Activated T-cell treated with anti-CD3 and anti-CD28 coated beads, Interleukin-2, amount 50 U/mL, for 4 hours (primary cell): Measurements from ENCODE around the gene UBE2E1. TPM values are rescaled to one million over a fixed set of nuclear protein-coding genes. Genes with fewer than 3 reads are reported as not detected.
"Not testable (repeated sequence)": the region's sequence is repeated elsewhere in the genome, so short reads cannot be mapped to it uniquely, and the experiment has no call there.

Experiments
- ATAC-seq, 2 donors: fragments of 200-7000 bp; cut with Tn5 transposase; one replicate each; pipeline ENCODE4 v1.10.0; 2021
- DNase-seq: peaks from one replicate; pipeline ENCODE4 v3.0.0-alpha.2; 2020
- H3K27me3 Mint-ChIP-seq: one replicate; pipeline ENCODE4 v1.8.0; 2021; ENCODE audit warnings: low read depth, mixed read lengths
- H3K36me3 Mint-ChIP-seq: one replicate; pipeline ENCODE4 v1.8.0; 2022; ENCODE audit warnings: mixed read lengths; ENCODE audit not compliant: insufficient read depth
- H3K4me1 Mint-ChIP-seq: one replicate; pipeline ENCODE4 v1.8.0; 2021; ENCODE audit warnings: low read depth, mixed read lengths
- H3K4me3 Mint-ChIP-seq: one replicate; pipeline ENCODE4 v1.8.0; 2021; ENCODE audit warnings: mild to moderate bottlenecking, moderate library complexity, mixed read lengths
- H3K9me3 Mint-ChIP-seq: one replicate; pipeline ENCODE4 v1.8.0; 2021; ENCODE audit warnings: mixed read lengths
- total RNA-seq, 3 donors: library from RNA; stranded (reverse); gene quantifications; one replicate each; pipeline ENCODE4 v1.2.1, GENCODE V29; 2021

Gene UBE2E1
- total RNA-seq, 3 donors from 2014 or later = 52.9 to 56.3 (median 54.1) TPM

GRCh38 chr3:23912335-23912734, 106.6 kb downstream of the UBE2E1 start:
- not testable (repeated sequence) for H3K4me3 Mint-ChIP-seq

GRCh38 chr3:23913182-23913581, 107.4 kb downstream of the UBE2E1 start:
- H3K4me3 Mint-ChIP-seq = no peak overlapping the region
- H3K36me3 Mint-ChIP-seq = peaks cover 17% of the 10 kb centered on the region
- peaks cover 3% of the 10 kb centered on the region for H3K27me3 Mint-ChIP-seq
- DNase-seq (no peak), ATAC-seq (no peak)
- peaks cover 25% of the 10 kb centered on the region for H3K4me1 Mint-ChIP-seq
- no peaks in the 10 kb centered on the region for H3K9me3 Mint-ChIP-seq

More at GRCh38 chr3:23912335-23912734, 106.6 kb downstream of the UBE2E1 start:
- ATAC-seq, DNase-seq, H3K9me3 Mint-ChIP-seq, H3K27me3 Mint-ChIP-seq, H3K36me3 Mint-ChIP-seq: not testable (repeated sequence)
- H3K4me1 Mint-ChIP-seq = peaks cover 25% of the 10 kb centered on the region

- Mint-ChIP-seq H3K27me3 (peaks cover 3% of the 10 kb centered on the region), H3K4me3 (no peak overlapping the region), H3K4me1 (peaks cover 33% of the 10 kb centered on the region), H3K36me3 (peaks cover 26% of the 10 kb centered on the region), H3K9me3 (no peaks in the 10 kb centered on the region)
- ATAC-seq = no peak
- DNase-seq = no peak
These were observed 108.4 kb downstream of the UBE2E1 start for GRCh38 chr3:23913873-23914743.

GRCh38 chr3:23915537-23916108, 109.9 kb downstream of the UBE2E1 start:
- peaks cover 46% of the 10 kb centered on the region for H3K4me1 Mint-ChIP-seq
- DNase-seq = no peak
- H3K36me3 Mint-ChIP-seq = peaks cover 34% of the 10 kb centered on the region
- peaks cover 3% of the 10 kb centered on the region for H3K27me3 Mint-ChIP-seq
- no peaks in the 10 kb centered on the region for H3K9me3 Mint-ChIP-seq
- peak overlapping the region; percentile 100 for H3K4me3 Mint-ChIP-seq
- ATAC-seq = no peak

GRCh38 chr3:23916152-23916885, 110.6 kb downstream of the UBE2E1 start:
- DNase-seq (no peak), ATAC-seq (peak; percentile 35 to 38)
- H3K9me3 Mint-ChIP-seq = no peaks in the 10 kb centered on the region
- H3K27me3 Mint-ChIP-seq = peaks cover 3% of the 10 kb centered on the region
- H3K4me1 Mint-ChIP-seq = peaks cover 47% of the 10 kb centered on the region
- peak overlapping the region; percentile 100 for H3K4me3 Mint-ChIP-seq
- peaks cover 36% of the 10 kb centered on the region for H3K36me3 Mint-ChIP-seq

- H3K4me3 Mint-ChIP-seq = peak within 1 kb of the TSS; percentile 100
- peak; percentile 93 to 95 for ATAC-seq
- peaks cover 47% of the 10 kb centered on the region for H3K4me1 Mint-ChIP-seq
- H3K9me3 Mint-ChIP-seq = no peaks in the 10 kb centered on the region
- peaks cover 37% of the 10 kb centered on the region for H3K36me3 Mint-ChIP-seq
- DNase-seq = peak; percentile 96
- peaks cover 3% of the 10 kb centered on the region for H3K27me3 Mint-ChIP-seq
These were observed 111.3 kb downstream of the UBE2E1 start, which contains the start of the genes NKIRAS1 and RPL15 for GRCh38 chr3:23916886-23917678. Gene NKIRAS1 (minus strand): TSS chr3:23916990. CDS start chr3:23910904, 6,086 bp downstream. Gene RPL15 (plus strand): TSS chr3:23917132. CDS start chr3:23917860, 728 bp downstream.

DNA sequence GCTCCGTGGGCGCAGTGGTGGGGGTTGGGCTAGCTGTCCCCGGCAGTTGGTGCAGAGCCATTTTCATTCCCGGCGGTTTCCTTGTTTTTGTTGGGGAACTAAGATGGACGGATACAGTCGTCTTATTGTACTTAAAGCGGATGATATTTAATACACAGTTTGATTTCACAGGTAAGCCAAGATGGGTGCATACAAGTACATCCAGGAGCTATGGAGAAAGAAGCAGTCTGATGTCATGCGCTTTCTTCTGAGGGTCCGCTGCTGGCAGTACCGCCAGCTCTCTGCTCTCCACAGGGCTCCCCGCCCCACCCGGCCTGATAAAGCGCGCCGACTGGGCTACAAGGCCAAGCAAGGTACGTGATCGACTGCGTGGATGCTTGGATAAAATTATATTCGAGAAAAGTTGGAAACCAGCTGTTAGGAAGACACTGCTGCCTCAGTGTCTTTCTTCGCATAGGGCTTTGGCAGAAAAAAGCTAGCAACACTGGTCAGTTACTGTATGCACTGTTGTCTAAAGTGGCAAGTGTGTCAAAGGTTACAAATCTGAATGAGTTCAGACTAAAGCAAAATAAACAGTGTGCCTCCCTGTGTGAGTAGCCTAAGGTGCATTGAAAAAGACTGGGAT, 112.0 kb downstream of the UBE2E1 start:
- not testable (repeated sequence) for H3K27me3 Mint-ChIP-seq, DNase-seq, ATAC-seq, H3K9me3 Mint-ChIP-seq
- Mint-ChIP-seq H3K4me3 (peak overlapping the region; percentile 100), H3K4me1 (peaks cover 47% of the 10 kb centered on the region), H3K36me3 (peaks cover 37% of the 10 kb centered on the region)

DNA sequence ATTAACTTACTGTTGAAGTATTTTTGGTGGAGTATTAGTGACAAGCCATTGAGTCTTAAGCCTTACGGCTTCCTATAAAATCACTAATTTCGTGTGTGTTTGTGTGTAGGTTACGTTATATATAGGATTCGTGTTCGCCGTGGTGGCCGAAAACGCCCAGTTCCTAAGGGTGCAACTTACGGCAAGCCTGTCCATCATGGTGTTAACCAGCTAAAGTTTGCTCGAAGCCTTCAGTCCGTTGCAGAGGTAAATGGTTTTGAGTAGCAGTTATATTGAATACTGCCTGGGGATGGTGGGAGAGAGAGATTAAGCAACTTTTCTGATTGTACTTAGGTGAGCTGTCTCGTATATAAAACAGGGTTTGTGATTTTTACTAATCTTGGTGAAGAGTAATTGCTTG, 112.6 kb downstream of the UBE2E1 start:
- not testable (repeated sequence) for H3K9me3 Mint-ChIP-seq, DNase-seq, ATAC-seq, H3K27me3 Mint-ChIP-seq
- Mint-ChIP-seq H3K4me3 (peak overlapping the region; percentile 100), H3K36me3 (peaks cover 41% of the 10 kb centered on the region), H3K4me1 (peaks cover 47% of the 10 kb centered on the region)

DNA sequence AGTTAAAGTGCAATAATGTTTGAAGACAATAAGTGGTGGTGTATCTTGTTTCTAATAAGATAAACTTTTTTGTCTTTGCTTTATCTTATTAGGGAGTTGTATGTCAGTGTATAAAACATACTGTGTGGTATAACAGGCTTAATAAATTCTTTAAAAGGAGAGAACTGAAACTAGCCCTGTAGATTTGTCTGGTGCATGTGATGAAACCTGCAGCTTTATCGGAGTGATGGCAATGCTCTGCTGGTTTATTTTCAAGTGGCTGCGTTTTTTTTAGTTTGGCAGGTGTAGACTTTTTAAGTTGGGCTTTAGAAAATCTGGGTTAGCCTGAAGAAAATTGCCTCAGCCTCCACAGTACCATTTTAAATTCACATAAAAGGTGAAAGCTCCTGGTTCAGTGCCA, 113.9 kb downstream of the UBE2E1 start:
- DNase-seq (no peak), ATAC-seq (no peak)
- no peaks in the 10 kb centered on the region for H3K9me3 Mint-ChIP-seq
- peaks cover 41% of the 10 kb centered on the region for H3K36me3 Mint-ChIP-seq
- peaks cover 3% of the 10 kb centered on the region for H3K27me3 Mint-ChIP-seq
- peak overlapping the region; percentile 100 for H3K4me3 Mint-ChIP-seq
- H3K4me1 Mint-ChIP-seq = peaks cover 41% of the 10 kb centered on the region

DNA sequence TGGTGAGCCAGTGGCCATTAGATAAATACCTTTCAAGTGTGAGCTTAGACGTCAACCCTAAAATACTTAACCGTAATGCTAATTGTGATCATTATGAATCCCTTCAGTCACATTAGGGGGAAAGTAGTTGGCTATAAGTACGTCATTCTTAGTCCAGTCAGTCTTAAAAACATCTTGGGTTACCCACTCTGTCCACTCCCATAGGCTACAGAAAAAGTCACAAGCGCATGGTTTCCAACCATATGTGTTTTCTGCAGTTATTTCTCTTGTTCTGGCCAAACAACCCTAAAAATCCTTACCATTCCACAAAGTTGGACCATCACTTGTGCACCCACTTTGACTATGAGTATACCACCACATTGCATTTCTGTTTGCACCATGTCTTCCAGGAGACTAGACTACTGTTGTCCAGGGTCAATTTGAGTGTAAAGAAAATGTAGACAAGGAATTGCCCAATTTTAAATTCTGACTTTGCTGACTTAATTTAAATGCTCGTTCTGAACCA, 114.4 kb downstream of the UBE2E1 start:
- no peak for ATAC-seq
- Mint-ChIP-seq H3K27me3 (peaks cover 3% of the 10 kb centered on the region), H3K36me3 (peaks cover 41% of the 10 kb centered on the region), H3K4me3 (peak overlapping the region; percentile 100), H3K9me3 (no peaks in the 10 kb centered on the region), H3K4me1 (peaks cover 39% of the 10 kb centered on the region)
- no peak for DNase-seq

DNA sequence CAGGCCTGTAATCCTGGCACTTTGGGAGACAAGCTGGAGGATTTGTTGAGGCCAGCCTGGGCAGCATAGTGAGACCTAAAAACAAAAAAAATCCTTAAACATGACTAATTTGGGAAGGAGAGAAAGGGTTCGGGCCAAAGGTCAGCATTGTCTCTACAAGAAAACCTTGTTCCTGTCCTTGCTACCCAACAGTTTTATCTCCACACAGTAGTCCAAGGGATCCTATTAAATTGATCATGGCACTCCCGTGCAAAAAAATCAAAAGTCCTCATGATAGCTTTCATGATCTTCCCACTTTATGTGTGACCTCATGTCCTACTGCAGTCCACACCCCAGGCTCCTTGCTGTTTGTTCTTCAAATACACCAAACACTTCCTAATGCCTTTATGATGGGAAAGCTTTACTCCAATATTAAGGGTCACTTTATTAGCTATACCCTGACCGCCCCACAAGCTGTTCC, 115.3 kb downstream of the UBE2E1 start:
- peaks cover 32% of the 10 kb centered on the region for H3K4me1 Mint-ChIP-seq
- DNase-seq (no peak), ATAC-seq (no peak)
- no peaks in the 10 kb centered on the region for H3K27me3 Mint-ChIP-seq
- H3K36me3 Mint-ChIP-seq = peaks cover 41% of the 10 kb centered on the region
- H3K4me3 Mint-ChIP-seq = peak overlapping the region; percentile 100
- no peaks in the 10 kb centered on the region for H3K9me3 Mint-ChIP-seq

DNA sequence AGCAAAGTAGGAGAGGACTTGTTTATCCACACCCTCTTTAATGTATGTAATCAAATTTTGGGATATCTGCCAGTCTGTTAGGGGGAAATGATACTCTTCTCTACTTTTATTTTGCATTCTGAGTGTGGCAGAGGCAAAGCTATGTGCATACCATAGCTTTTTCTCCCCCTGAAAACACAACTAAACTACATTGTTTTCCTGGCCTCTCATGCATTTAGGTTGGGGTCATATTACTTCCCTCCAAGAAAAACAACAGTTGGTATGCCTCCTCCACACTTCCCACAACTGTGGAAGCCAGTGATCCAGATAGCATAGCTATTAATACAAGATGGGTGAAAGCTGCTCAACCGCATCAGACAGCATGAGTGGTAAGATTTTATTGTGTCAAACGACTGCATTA, 118.0 kb downstream of the UBE2E1 start:
- peaks cover 24% of the 10 kb centered on the region for H3K36me3 Mint-ChIP-seq
- DNase-seq (no peak), ATAC-seq (no peak)
- H3K27me3 Mint-ChIP-seq = no peaks in the 10 kb centered on the region
- H3K4me1 Mint-ChIP-seq = peaks cover 17% of the 10 kb centered on the region
- H3K4me3 Mint-ChIP-seq = no peak overlapping the region
- no peaks in the 10 kb centered on the region for H3K9me3 Mint-ChIP-seq

GRCh38 chr3:23926246-23926645, 120.5 kb downstream of the UBE2E1 start:
- H3K4me1 Mint-ChIP-seq = no peaks in the 10 kb centered on the region
- no peak for DNase-seq
- H3K4me3 Mint-ChIP-seq = no peak overlapping the region
- H3K9me3 Mint-ChIP-seq = no peaks in the 10 kb centered on the region
- peaks cover 5% of the 10 kb centered on the region for H3K36me3 Mint-ChIP-seq
- H3K27me3 Mint-ChIP-seq = no peaks in the 10 kb centered on the region
- no peak for ATAC-seq
